Measurements from ENCODE around the gene C1QTNF9.
"Not testable (repeated sequence)": the region's sequence is repeated elsewhere in the genome, so short reads cannot be mapped to it uniquely, and the experiment has no call there.

Gene C1QTNF9

DNA sequence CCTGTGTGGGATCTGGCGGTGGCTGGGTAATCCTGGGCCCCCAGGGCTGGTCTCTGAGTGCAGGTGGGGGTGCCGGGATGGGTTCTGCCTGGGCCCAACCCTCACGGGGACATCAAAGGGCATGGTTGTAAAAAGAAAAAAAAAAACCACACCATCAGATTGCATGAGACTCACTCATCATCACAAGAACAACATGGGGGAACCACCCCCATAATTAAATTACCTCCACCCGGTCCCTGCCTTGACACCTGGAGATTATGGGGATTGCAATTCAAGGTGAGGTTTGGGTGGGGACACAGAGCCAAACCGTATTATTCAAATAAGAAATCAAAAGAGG lies 14.3 kb downstream of the C1QTNF9 start:
- DNase-seq, result no peak

DNA sequence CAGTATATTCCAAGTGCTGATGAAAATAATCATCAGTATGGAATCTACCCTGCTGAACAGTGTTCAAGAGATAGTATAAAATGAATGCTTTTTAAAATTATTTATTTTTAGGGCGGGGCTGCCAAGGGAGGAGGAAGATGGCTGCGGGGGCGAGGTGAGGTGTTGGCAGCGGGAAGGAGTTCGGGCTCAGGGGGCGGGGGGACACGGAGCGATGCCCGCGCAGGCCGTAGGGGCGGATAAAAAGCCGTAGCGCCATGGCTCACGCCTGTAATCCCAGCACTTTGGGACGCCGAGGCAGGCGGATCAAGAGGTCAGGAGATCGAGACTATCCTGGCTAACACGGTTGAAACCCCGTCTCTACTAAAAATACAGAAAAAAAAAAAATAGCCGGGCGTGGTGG lies 18.2 kb downstream of the C1QTNF9 start:
- DNase-seq, result not testable (repeated sequence)

DNA sequence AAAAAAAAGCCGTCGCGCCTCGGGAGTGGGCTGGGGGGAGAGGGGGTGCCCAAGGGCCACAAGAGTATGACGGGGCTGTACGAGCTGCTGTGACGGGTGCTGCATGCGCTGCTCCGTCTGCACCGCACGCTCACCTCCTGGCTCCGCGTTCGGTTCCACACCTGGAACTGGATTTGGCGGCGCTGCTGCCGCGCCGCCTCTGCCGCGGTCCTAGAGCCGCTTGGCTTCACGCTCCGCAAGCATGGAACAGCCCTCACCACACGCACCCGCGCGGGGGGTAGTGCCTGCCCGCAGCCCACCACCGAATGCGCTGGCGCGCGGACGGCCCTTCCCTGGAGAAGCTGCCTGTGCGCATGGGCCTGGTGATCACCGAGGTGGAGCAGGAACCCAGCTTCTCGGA lies 18.8 kb downstream of the C1QTNF9 start:
- DNase-seq, result no peak

DNA sequence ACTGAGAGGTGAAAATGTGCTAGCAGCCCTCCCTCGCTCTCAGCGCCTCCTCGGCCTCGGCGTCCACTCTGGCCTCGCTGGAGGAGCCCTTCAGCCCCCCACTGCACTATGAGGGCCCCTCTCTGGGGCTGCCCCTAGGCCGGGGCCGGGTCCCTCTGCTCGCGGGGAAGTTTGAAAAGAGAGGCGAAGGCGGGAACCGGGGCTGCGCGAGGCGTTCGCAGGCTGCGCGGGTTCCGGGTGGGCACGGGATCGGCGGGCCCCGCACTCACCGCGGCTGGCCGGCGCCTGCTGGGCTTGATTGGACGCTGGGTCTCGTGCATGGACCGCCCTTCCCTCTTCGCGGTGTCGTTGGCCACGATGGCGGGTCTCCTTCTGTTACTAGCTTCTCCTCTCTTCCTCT lies 29.3 kb downstream of the C1QTNF9 start:
- no peak for DNase-seq

DNA sequence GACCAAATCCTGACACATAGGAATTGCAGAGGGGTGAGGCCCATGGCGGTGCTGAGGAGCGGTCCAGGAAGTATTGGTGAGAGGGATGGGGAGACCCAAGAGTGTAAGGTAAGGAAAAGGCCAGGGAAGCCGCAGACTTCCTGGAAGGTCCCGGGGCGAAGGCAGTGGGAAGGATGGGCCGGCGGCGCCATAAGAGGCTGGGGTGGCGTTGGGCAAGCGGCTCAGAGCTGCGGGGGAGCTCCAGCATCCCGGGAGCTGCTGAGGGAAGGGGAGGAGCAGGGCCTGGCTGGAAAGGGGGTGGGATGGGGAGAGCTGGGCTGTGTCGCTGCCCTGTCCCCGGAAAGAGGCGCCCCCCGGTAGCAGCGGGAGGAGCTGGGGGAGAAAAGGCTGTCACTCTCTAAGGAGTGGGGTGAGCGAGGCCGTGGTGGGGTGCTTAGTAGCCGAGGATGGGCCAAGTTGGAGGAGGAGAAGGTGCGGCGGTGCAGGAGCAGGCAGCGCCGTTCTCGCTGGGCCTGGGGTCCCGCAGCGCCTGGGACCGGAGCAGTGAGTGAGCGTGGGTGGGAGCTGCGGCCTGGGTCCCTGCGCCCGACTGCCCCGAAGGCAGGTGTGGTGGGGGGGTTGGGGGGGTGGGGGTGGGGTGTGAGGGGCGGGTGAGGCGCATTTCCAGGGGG lies 30.7 kb downstream of the C1QTNF9 start:
- no peak for DNase-seq

DNA sequence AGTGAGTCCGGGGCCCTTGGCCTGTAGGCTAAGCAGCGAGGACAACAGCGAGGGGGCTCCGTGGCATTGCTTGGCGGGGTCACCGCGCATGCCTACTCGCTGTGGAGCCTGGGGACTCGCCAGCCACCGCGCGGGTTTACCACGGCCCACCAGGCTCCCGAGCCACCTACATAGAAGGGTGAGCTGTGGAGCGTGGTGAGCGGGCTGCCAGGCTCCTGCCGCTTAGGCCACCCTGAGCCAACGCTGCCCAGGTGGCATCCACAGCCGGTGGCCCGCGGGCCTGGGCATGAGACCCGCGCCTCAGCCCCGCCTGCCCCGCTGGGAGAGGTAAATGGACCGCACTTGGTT lies 31.2 kb downstream of the C1QTNF9 start:
- DNase-seq, result no peak

DNA sequence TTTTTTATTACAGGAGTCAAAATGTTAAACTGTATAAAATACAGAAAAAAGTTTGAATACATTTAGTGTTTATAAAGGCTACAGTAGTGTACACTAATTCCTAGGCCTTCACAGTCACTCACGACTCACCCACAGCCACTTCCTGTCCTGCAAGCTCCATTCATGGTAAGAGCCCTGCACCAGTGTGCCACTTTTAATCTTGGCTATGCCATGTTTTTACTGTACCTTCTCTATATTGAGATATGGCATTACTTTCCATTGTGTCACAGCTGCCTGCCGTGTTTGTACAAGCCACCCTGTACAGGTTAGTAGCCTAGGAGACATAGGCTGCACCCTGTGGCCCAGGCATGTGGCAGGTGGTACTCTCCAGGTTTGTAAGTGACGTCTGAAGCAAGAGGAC lies 32.1 kb downstream of the C1QTNF9 start:
- no peak for DNase-seq

DNA sequence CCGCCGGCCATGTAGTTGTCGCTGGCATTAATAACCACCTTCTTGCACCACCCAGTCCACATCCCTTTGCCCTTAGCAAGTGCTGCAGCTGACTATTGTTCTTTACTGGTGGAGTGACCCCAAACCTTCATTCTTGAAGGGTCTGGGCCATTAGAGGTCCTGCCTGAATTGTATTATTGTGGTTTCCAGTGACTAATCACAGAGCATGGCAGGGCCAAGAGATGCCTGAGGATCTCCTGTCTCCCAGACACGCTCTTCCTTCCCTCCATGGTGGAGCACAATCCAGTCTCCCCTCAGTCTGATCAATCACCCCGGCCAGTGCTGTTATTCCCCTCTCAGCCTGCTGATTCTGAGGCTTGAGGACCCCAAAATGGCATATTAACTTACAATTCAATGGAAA lies 39.0 kb downstream of the C1QTNF9 start:
- DNase-seq, result no peak

DNA sequence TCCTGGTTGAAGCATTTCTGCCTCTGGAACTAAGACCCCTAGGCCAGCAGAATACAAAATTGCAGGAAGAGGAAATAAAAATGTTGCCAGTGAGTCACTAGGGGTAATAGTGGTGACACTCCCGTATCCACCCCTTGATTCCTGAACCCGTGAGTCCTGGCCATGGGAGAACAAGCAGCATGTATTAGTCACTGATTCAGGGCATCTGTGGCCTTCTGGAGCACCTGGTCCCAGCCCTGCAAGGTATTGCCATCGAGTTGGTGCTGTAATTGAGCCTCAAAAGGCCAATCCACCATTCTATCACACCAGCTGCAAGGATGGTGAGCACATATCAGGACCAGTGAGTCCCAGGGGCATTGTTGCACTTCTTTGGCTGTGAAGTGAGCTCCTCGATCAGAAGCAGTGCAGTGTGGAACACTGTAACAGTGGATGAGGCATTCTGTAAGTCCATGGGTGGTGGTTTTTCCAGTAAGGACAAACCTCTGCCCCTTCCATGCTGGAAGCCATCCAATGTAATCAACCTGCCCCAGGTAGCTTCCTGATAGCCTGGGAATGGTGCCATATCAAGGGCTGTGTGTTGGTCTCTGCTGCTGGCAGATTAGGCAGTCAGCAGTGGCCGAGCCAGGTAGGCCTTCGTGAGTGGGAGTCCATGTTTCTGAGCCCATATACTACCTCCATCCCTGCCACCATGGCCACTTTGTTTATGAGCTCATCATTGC lies 39.6 kb downstream of the C1QTNF9 start:
- no peak for DNase-seq

DNA sequence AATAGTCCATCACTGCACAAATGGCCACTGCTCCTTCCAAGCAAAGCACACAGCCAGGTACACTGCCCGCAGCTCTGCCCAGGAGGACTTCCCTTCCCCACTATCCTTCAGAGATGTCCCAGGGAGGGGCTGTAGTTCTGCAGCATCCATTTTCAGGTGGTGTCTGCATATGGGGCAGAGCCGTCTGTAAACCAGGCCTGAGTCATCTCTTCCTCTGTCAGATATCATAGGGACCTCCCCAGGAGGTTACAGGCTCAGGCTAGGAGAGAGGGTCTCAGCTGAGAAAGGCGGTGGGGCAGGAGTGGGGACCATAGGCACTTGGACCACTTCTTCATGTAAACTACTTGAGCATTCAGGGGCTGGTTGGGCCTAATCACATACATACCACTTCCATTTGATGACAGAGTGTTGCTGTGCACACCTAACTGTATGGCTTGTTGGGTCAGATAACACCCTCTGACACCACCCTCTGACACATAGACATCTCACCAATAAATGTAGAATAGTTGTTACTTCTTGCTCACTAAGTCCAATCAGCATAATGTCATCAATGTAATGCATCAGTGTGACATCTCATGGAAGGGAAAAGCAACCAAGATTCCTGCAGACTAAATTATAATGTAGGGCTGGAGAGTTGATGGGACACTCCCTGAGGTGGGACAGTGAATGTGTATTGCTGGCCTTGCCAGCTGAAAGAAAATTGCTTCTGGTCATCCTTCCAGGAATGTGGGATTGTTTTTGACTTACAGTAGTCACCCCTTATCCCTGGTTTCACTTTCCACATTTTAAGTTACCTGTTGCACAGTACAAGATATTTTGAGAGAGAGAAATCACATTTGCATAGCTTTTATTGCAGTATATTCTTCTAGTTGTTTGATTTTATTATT lies 40.6 kb downstream of the C1QTNF9 start:
- DNase-seq, result not testable (repeated sequence)

DNA sequence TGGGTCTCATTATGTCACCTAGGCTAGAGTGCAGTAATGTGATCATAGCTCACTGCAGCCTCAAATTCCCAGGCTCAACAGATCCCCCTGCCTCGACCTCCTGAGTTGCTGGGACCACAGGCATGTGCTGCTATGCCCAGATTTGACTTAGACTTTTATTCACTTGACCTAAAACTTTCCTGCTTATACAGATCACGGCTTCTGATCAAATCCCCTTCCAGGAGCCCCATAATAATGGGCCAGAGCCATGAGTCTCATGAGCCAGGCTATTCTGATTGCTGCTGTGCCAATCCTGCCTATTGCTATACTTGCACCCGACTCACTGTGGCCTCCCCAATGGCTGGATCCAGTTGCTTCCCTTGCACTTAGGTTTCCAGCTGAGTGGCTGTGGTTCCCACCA lies 42.0 kb downstream of the C1QTNF9 start:
- no peak for DNase-seq

DNA sequence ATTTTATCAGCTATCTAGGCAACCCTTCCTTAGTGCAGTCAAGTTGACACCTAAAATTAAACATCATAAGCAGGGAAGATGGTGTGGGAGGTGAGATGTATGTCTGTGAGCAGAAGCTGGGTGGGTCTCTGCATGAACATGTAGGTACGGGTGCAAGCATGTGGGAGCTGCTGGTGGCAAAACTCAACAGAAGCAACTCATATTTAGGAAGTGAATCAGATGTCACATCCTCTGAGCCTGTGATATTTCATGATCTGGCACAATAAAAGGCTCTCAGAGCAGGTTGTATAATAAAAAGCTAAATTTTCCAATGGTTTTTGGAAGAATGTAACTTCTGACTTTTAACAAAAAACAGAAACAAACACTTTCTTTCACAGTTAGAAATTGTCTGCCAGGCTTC lies 44.4 kb downstream of the C1QTNF9 start:
- no peak for DNase-seq

DNA sequence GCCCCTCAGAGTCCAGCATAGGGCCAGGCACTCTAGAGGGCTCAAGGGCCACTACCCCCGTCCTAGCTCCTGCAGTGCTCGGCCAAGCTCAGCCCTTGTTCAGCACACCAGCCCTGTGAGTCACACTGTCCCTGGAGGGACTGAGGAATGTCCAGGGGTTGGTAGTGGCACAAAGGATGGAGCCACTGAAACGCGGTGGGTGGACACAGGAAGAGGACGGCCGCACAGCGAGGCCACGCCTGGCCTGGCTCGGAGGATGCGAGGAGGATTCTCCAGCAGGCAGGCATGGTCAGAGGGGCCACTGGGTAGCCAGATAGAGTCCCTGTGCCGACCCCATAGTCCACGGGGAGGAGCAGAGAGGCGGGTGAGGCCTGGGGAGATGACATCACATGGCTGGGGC lies 45.7 kb downstream of the C1QTNF9 start:
- no peak for DNase-seq

DNA sequence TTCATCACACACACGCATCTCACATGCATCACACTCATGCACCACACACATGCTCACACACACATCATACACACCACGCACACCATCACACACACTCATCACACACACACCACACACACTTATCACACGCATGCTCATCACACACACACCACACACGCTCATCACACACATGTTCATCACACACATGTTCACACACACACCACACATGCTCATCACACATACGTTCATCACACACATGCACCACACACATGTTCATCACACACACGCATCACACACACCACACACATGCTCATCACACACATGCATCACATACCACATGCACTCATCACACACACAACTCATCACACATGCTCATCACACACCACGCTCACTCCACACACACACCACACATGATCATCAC lies 46.9 kb downstream of the C1QTNF9 start:
- DNase-seq, result no peak

DNA sequence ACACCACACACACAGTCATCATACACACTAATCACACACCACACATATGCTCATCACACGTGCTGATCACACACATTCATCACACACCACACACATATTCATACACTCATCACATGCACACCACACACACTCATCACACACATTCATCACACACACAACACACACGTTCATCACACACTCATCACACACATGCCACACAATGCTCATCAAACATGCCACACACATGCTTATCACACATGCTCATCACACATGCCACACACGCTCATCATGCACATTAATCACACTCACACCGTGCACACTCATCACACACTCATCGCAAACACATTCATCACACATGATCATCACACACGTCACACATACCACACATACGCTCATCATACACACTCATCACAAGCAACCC lies 47.5 kb downstream of the C1QTNF9 start:
- DNase-seq, result no peak

DNA sequence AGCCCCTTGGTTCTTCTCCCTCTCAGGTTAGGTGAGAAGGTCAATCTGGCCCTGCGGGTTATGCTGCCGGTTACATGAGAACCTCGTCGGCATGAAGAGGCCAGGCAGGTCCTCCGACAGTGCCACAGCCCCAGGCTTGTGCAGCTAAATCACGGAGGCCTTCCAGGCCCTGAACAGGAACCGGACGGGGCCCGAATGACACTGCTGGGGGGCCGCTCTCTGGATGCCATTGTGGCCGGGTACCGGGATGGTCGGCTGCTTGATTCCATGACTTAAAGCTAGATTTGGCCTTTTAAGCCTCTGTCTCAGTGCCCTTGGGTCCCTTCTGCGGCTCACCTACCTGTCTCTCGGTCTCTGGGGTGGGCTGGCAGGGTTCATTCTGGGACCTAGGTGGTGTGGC lies 48.4 kb downstream of the C1QTNF9 start:
- no peak for DNase-seq

DNA sequence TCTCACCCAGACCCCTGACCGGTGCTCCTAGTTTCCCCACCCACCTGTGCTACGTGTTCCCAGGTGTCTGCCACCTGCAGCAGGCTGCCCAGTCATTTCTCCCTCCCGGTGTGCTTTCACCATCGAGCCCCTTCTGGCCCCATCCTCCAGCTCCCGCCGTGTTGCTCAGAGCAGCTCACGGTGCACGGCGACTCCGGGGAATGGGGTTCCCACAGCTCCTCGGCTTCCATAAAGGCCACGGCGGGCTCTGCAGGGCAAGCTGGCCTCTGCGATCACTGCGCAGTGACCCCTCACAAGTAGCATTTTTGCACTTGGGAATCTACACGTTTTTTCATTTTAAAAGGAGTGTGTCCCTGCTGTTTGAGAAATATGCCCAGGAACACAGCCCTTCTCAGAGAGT lies 49.5 kb downstream of the C1QTNF9 start:
- DNase-seq, result not testable (repeated sequence)

DNA sequence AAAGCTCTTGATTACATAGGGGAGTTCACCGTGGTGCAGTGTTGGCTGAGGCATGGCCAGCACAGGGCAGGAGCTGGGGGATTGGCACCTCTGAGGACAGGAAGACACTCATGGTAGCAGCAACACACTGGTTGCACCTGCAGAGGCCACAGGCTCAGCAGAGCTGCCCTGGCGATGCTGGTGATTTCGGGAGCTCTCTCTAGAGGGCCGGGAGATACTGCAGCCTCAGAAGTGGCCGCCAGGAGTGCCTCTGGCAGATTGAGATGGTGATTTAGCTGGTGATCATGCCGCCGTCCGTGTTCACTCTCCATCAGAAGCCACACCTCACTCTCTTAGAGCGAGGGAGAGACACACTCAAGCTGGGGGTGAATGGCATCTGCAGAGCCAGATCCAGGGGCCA lies 49.9 kb downstream of the C1QTNF9 start:
- not testable (repeated sequence) for DNase-seq

DNA sequence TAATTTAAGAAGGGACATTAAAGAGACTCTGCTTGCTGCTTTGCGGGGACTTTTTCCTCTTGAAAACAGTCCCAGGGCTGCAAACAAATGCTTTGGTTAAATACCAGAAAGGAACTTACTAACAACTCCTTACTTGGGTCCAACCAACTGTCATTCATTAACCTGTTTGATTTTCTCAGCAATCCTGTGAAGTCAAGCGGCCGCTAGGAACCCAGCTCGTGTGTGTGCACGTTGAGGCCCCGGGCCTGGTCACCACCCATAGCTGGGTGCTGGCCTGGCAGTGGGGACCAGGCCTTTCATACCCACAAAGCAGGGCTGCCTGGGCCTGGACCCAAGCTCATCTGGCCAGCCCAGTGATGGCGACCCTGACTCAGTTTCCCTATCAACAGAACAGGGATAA lies 50.7 kb downstream of the C1QTNF9 start:
- DNase-seq, result no peak

DNA sequence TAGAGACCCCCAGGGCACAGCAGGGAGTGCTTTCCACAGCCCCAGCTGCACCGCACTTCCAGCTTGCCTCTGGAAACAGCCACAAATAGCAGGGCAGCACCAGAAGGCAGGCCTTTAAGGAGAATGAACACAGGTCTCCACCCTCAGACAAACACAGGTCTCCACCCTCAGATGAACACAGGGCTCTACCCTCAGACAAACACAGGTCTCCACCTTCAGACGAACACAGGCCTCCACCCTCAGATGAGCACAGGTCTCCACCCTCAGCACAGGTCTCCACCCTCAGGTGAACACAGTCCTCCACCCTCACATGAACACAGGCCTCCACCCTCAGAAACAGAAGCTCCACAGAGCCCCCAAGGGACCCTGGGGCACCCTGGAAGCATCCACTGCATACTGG lies 51.7 kb downstream of the C1QTNF9 start:
- DNase-seq, result no peak

DNA sequence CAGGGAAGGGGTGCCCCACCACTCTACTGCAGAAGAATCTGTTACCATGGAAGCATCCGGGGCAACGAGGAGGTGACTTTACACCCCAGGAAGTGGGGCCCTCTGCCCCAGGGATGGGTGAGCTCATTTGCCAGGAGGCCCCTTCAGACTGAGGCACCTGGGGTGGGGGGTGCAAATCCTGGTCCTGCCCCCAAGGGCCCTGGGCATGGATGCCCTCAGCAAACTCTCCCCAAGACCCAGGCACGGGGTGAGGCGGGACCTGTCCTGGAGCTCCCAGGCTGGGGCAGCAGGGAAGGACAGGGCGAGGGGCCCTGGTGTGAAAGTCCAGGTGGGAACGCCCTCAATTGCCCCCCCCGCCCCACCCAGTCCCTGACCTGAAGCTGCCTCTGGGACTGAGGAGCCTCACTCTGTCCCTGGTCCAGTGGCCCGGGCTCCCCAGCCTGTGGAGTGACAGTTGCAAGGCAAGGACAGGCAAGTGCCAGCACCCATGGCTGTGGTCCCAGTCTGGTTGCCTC lies 52.5 kb downstream of the C1QTNF9 start:
- DNase-seq, result no peak

DNA sequence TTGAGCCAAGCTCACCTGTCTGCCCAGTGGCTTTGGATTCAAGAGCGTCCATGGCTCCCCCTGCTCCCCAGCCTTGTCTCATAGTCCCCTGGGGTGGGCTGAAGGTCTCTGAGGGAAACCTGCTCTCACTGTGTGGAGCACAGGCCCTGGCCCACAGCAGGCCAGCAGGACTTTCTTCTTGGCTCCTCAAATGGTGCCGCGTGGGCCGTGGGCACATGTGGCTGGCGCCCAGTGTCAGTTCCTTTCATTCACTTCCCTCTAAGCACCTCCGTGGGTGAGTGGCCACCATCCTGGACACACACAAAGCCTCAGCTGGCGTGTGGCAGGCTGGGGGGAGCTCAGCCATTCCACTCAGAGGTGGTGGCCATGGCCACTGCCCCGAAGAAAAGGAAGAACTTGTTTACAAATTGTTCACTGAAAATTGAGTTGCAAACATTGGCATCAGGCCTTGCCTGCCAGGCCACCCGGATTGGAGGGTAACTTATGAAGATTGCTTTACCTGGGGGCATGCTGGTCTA lies 53.1 kb downstream of the C1QTNF9 start:
- no peak for DNase-seq

DNA sequence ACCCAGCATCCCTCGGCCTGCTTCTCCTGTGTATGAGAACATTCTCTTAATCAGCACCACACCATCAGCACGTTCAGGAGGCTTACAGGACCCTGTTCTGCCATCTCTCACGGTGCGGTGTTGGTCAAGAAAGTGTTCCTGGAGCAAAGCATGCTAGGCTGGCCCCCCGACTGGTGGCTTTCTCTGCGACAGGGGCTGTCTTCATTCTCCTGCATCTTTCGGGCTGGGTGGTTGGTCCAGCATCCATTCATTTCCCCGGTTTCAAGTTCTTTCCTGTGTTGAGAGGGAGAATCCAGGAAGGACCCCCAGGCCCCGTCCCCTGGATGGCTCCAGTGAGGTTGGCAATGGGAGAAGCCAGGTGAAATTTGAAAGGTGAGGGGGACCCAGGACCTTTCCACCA lies 55.8 kb downstream of the C1QTNF9 start:
- no peak for DNase-seq

DNA sequence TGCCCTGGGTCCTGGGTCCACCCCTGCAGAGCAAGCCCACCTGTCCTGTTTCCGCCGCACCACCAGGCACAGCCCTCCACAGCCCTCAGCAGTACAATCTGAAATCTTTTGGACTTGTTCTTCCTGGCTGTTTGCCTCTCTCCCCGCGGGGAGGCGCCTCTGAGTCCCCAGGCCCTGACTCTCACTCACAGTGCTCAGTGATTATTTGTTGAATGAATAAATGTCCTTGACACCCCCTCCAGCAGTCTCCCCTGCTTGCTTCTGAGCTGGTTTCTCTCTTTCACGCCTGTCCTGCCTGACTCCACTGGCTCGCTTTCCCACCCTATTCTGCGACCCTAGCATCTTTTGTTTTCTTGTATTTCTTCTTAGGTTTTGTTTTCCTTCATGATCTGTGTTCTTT lies 56.9 kb downstream of the C1QTNF9 start:
- DNase-seq, result not testable (repeated sequence)

Measured in left hindlimb (tissue), 1 donor.